Inferior parietal cortex (tissue), 1 donor: ENCODE results near the gene CRELD2.
A peak's percentile ranks its signal among the peaks of the same experiment; 100 is the strongest.

Experiments used
- DNase-seq: peaks from one replicate; pipeline ENCODE4 v3.0.0-alpha.2; 2016; ENCODE audit errors: extremely low spot score

CRELD2 gene

DNA sequence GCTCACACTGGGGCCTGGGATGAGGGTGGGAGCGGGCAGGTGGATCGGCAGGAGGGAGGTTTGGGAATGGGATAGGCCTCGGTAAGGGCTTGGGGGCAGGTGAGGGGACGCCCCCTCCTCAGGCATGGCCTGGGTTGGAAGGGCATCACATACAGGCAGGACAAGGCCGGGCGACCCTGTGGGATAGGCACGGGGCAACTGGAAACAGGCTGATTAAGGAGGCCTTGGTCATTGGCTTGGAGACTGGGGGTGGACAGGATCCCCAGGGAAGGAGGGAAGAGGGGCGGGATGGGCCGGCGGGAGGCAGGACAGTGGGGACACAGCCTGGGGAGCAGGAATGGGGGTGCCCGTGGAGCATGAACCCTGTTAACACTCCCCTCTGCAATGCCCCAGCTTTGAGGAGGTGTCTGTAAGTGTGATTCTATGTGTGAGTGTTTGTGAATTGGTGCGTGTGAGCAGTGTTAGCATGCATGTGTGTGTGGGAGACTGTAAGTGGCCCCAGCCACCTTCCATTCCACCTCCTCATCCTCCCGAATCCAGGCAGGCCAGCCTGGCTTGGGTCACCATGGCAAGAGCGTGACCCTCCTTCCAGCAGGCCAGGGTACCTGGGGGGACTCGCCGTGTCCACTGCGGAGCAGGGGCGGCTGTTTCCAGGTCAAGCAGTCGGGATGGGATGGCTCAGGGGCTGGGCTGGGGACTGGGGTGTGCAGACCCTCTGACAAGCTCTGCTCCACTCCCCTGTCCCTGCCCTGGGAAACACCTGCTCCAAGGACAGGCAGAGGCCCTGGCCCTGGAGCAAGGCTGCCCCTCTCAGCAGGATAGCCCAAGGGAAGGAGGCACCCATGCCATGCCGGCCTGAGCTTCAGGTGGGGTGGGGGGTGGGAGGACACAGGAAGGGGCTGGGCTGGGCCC, 38.7 kb downstream of the CRELD2 start:
- no peak for DNase-seq

DNA sequence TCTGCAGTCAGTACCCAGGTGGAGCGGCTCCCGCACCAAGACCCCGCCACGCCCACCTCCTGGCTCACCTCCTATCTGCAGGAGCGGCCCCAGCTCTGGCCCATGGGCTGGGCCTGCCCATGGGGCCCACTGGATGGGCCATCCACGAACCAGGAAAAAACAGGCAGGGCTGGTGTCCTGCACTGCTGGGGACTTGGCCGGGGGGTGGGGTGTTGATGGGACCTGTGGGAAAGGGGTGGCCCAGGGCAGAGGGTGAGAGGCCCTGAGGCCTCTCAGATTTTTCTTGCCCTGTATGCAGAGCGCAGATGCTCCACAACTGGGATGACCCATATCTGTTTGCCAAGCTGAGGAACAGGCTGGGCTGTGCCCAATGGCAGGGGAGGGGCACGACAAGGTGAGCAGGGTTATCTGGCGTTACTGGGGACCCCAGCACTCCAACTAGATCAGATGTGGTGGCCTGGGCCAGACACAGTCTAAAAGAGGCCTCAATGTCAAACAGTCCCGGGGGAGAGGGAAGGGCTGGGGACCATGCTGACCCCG, 39.5 kb downstream of the CRELD2 start:
- no peak for DNase-seq

DNA sequence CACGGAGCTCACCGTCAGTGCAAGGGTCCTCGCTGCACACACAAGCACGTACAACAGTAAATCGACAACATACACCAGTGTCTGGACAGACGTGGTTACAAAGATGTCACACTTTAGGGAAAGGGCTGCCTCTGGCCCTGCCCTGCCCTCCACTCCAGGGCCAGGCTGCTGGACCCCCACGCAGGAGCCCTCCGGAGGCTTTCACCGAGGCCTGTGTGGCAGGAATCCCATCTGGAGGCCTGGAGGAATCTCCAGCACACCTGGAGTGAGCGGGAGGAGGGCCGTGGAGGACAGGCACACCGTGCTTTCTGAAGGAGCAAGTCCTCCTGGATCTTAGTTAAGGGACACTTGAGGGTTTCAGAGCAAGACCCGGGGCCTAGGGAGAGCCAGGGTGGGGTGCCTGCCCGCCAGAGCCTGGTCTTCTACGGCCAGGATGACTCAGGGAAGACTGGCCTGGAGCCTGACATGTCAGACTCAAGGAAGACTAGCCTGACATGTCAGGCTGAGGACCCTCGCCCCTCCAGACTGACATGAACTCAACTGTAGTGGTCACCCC, 40.0 kb downstream of the CRELD2 start:
- no peak for DNase-seq

DNA sequence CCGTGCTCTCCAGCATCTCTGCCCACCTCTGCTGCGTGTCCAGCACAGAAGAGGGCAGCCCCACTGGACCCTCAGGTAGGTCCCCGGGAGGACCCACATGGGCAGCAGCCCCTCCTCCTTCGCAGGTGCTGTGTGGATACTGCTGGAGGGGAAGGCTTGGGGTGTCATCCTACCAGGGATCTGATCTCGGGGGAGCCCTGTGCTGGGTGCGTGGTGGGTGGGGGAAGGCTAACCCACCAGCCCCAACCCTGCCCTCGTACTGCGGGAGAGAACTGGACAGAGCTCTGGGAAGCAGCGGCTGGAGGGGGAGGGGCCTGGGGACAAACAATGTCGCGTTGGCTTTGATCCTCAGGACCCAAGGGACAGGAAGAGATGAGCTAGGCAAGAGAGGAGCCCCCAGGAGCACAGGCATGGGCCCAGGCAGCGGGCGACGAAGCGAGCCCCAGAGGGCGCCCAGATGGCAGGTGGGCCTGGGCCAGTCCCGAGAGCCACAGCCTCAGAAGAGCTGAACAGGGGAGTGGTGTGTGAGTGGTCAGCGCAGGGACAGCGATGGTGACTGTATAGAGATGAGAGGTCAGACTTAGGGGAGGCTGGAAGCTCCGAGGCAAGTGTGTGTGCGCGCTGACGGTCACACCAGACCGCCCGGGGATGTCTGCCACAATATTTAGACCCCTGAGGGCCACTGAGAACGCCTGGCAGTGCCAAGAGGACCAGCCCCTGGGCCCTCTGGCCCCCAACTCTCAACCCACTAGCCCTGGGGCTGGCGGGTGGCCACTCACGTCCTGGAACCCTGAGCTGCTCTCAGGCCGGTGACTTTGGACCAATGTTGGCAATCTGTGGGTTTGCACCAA, 40.7 kb downstream of the CRELD2 start:
- no peak for DNase-seq

GRCh38 chr22:49959782-49960158, 41.3 kb downstream of the CRELD2 start:
- no peak for DNase-seq

DNA sequence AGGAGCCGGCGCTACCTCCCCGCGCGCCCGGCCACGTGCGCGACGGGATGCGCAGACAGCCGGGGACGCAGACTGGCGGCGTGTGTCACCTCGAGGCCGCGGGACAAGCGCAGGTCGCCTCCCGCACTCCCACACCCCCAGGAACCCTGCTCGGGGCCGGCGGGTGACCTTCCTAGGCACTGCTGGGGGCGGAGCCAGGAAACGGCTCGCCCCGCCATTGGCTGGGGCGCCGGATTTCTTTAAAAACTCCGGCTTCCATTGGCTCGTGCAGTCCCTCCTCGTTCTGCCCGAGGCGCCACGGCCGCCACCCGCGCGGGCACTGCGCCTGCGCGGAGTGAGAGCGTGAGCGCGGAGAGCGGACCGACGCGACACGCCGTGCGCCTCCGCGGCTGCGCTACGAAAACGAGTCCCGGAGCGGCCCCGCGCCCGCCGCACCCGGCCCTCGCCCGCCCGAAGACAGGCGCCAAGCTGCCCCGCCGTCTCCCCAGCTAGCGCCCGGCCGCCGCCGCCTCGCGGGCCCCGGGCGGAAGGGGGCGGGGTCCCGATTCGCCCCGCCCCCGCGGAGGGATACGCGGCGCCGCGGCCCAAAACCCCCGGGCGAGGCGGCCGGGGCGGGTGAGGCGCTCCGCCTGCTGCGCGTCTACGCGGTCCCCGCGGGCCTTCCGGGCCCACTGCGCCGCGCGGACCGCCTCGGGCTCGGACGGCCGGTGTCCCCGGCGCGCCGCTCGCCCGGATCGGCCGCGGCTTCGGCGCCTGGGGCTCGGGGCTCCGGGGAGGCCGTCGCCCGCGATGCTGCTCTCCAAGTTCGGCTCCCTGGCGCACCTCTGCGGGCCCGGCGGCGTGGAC, 41.9 kb downstream of the CRELD2 start, which contains the start of gene PIM3:
Gene PIM3 (plus strand): TSS at position 614 of the 846 bp plus-strand sequence. CDS start 176 bp downstream, at position 790.
- peak; percentile 98 for DNase-seq

GRCh38 chr22:49961005-49961600, 42.7 kb downstream of the CRELD2 start:
- no peak for DNase-seq

- DNase-seq, result no peak
Observed at GRCh38 chr22:49961601-49962011, 43.2 kb downstream of the CRELD2 start.

DNA sequence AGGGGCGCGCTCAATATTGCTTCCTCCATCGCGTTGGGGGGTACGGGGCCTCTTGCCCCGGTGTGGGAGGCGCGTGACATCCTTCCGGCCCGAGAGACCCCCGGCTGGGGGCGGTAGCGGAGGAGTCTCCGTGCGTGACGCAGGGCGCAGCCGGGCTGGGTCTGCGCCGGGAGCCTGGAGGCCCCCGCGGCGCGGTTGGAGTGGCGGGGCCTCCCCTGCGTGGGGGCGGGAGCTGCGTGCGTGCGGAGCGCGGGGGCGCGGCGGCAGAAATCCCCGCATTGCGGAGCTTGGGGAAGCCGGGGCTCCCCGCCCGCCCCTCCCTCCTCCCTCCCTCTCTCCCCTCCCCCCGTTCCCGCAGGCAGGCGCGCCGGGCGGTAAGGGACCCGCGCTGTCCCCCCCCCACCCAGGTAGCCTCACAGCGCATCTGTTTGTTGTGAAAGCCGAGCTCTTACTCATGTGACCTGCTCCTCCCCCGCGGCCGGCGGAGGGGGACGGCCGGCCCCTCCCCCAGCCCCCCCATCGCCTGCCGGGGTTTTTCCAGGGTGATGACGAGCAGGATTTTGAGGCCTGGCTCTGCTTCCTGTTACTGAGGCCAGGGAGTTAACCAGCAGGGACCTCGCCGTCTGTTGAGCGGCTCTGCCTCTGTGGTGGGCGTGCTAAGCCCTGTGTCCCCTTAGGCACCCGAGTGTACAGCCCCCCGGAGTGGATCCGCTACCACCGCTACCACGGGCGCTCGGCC, 43.7 kb downstream of the CRELD2 start:
- DNase-seq, result peak; percentile 56

- DNase-seq, result no peak
Observed at GRCh38 chr22:49962751-49963646, 44.6 kb downstream of the CRELD2 start.

- DNase-seq, result no peak
Observed at GRCh38 chr22:49963647-49964026, 45.2 kb downstream of the CRELD2 start.

GRCh38 chr22:49964136-49965090, 46.0 kb downstream of the CRELD2 start:
- no peak for DNase-seq

- DNase-seq, result no peak
Observed at GRCh38 chr22:49965091-49966040, 46.9 kb downstream of the CRELD2 start.

- no peak for DNase-seq
Observed at GRCh38 chr22:49966041-49966773, 47.8 kb downstream of the CRELD2 start.

DNA sequence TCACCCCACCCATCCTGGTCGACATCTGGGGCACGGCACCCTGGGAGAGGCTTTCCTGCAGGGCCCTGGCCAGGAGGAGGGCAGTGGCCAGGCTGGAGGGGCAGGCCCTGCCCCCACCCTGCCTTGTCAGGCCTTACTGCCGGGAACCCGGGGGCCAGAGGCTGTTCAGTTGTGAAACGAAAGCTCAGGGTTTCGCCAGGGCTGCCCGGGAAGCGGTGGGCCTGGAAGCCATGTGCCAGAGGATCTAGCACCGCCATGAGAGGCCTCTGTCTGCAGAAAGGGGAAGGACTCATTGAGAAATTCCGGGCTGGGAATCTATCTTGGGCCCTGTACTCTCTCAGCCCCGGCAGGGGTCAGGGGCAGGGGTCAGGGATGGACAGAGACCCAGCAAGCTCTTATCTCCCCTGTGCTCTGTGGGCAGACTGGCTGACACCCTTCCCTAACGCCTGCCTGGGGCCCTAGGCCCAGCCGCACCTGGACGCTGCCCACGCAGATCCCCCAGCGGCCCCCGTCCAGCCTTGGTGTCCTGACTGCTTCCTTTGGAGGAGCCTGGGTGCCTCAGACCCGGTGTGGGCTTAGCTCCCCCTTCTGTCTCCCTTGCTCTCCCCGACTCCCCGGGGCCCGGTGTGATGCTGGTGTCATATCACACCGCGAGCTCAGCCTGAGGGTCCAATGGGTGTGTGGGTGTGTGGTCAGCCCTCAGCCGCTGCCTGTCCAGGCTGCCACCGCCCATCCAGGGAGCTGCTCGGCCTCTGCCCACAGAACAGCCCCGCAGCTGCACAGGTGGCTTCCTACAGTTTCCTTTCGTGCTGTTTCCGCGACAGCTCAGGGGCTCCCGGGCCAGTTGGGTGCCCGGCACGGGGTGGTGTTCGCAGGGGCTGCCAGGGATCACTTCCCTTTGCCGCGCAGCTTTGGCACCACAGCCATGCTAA, 48.6 kb downstream of the CRELD2 start:
- DNase-seq, result no peak
